Mesenchymal stem cell (in vitro differentiated cells and primary cell): ENCODE results near the gene POLN.

ENCODE experiments used
- DNase-seq: peaks from one replicate; pipeline ENCODE4 v3.0.0-alpha.2; 2013
- H2AFZ ChIP-seq: one replicate; pipeline ENCODE4 v1.6.1; 2013; ENCODE audit warnings: low read depth, mild to moderate bottlenecking, control low read depth, inconsistent platforms, low read length, moderate library complexity
- H2AK5ac ChIP-seq: 2 replicates; pipeline ENCODE4 v1.6.1; 2013; ENCODE audit warnings: low read length, moderate library complexity, mild to moderate bottlenecking, inconsistent platforms; ENCODE audit not compliant: severe bottlenecking
- H2BK120ac ChIP-seq: one replicate; pipeline ENCODE4 v1.6.1; 2013; ENCODE audit warnings: low read depth, mild to moderate bottlenecking, inconsistent platforms, low read length, moderate library complexity
- H2BK12ac ChIP-seq, 2 experiments: one replicate each; pipeline ENCODE4 v1.6.1; 2013; ENCODE audit warnings: inconsistent platforms in 2 of 2, low read length in 2 of 2, mild to moderate bottlenecking in 2 of 2, moderate library complexity in 2 of 2, control low read depth in 1 of 2
- H2BK15ac ChIP-seq: one replicate; pipeline ENCODE4 v1.6.1; 2013; ENCODE audit warnings: mild to moderate bottlenecking, low read depth, inconsistent platforms; ENCODE audit not compliant: poor library complexity, severe bottlenecking
- H2BK5ac ChIP-seq: 2 replicates; pipeline ENCODE4 v1.6.1; 2013; ENCODE audit warnings: low read depth, mild to moderate bottlenecking, low read length, control low read depth, inconsistent platforms; ENCODE audit not compliant: poor library complexity, severe bottlenecking
- H3K14ac ChIP-seq, 2 experiments: one replicate each; pipeline ENCODE4 v1.6.1; 2013; ENCODE audit warnings: inconsistent platforms in 2 of 2, low read length in 2 of 2, control low read depth in 1 of 2, mild to moderate bottlenecking in 1 of 2, moderate library complexity in 1 of 2
- H3K18ac ChIP-seq, 2 experiments: one replicate each; pipeline ENCODE4 v1.6.1; 2013; ENCODE audit warnings: inconsistent platforms in 2 of 2, low read length in 2 of 2, control low read depth in 1 of 2, low read depth in 1 of 2, mild to moderate bottlenecking in 1 of 2
- H3K23ac ChIP-seq, 2 experiments: one replicate each; pipeline ENCODE4 v1.6.1; 2013; ENCODE audit warnings: inconsistent platforms in 2 of 2, low read length in 2 of 2, mild to moderate bottlenecking in 2 of 2, moderate library complexity in 2 of 2, control low read depth in 1 of 2
- H3K27ac ChIP-seq: 2 replicates; pipeline ENCODE4 v1.5.1; 2013; ENCODE audit warnings: mild to moderate bottlenecking, moderate library complexity, low read length, control low read depth, inconsistent platforms; ENCODE audit not compliant: poor library complexity, severe bottlenecking
- H3K27me3 ChIP-seq, 2 experiments: 2 replicates each; pipeline versions ENCODE4 v1.6.1 to v1.7.0; 2013; ENCODE audit warnings: low read length in 2 of 2, mild to moderate bottlenecking in 2 of 2, moderate library complexity in 2 of 2, control low read depth in 1 of 2, inconsistent platforms in 1 of 2; ENCODE audit not compliant: control insufficient read depth in 1 of 2, insufficient read depth in 1 of 2
- H3K36me3 ChIP-seq, 2 experiments: 2 replicates each; pipeline versions ENCODE4 v1.6.1 to v1.7.0; 2013; ENCODE audit warnings: low read length in 2 of 2, control low read depth in 1 of 2, inconsistent platforms in 1 of 2, low read depth in 1 of 2, mild to moderate bottlenecking in 1 of 2; ENCODE audit not compliant: insufficient read depth in 2 of 2, control insufficient read depth in 1 of 2
- H3K4ac ChIP-seq, 2 experiments: one replicate each; pipeline ENCODE4 v1.6.1; 2013; ENCODE audit warnings: inconsistent platforms in 2 of 2, low read length in 2 of 2, mild to moderate bottlenecking in 2 of 2, moderate library complexity in 2 of 2, control low read depth in 1 of 2, low read depth in 1 of 2
- H3K4me1 ChIP-seq: 2 replicates; pipeline ENCODE4 v1.6.1; 2013; ENCODE audit warnings: low read depth, low read length, control low read depth; ENCODE audit not compliant: control insufficient read depth, insufficient read depth
- H3K4me2 ChIP-seq: 2 replicates; pipeline ENCODE4 v1.6.1; 2013; ENCODE audit warnings: low read length, mild to moderate bottlenecking, inconsistent platforms; ENCODE audit not compliant: poor library complexity, severe bottlenecking
- H3K4me3 ChIP-seq, 2 experiments: 2 replicates each; pipeline versions ENCODE4 v1.5.1 to v1.7.0; 2013; ENCODE audit warnings: low read length in 2 of 2, mild to moderate bottlenecking in 2 of 2, control low read depth in 1 of 2, low read depth in 1 of 2; ENCODE audit not compliant: insufficient read depth in 1 of 2
- H3K79me1 ChIP-seq: replicated peaks from 2 replicates; pipeline ENCODE4 v1.6.1; 2013; ENCODE audit warnings: mild to moderate bottlenecking, control low read depth, low read length, inconsistent platforms; ENCODE audit not compliant: poor library complexity, severe bottlenecking
- H3K9ac ChIP-seq: 2 replicates; pipeline ENCODE4 v1.7.0; 2013; ENCODE audit warnings: mild to moderate bottlenecking, low read length, moderate library complexity
- H3K9me3 ChIP-seq: 2 replicates; pipeline ENCODE4 v1.7.0; 2013; ENCODE audit warnings: mild to moderate bottlenecking, low read length; ENCODE audit not compliant: control insufficient read depth
- H4K8ac ChIP-seq: one replicate; pipeline ENCODE4 v1.6.1; 2013; ENCODE audit warnings: inconsistent platforms, mild to moderate bottlenecking, low read length, moderate library complexity
- H4K91ac ChIP-seq: one replicate; pipeline ENCODE4 v1.6.1; 2013; ENCODE audit warnings: mild to moderate bottlenecking, low read length, inconsistent platforms
- WGBS: methylation state at CpG from one replicate; pipeline ENCODE4 v1.1.7; 2013; ENCODE audit warnings: mixed read lengths; 5-methylcytosine and 5-hydroxymethylcytosine counted together

POLN gene

GRCh38 chr4:2063557-2064275, 178.2 kb downstream of the POLN start:
- H4K91ac ChIP-seq, result no peak overlapping the region
- H3K9ac ChIP-seq, result no peak overlapping the region
- no peak overlapping the region for H2AFZ ChIP-seq
- H3K4ac ChIP-seq, result no peak overlapping the region
- H3K4me3 ChIP-seq, result no peak overlapping the region
- H3K27ac ChIP-seq, result no peak overlapping the region
- H3K23ac ChIP-seq, result no peak overlapping the region
- no peak for DNase-seq
- H4K8ac ChIP-seq, result no peak overlapping the region
- H3K4me1 ChIP-seq, result peaks cover 20% of the 10 kb centered on the region
- H3K14ac ChIP-seq, result no peak overlapping the region
- no peak overlapping the region for H2BK12ac ChIP-seq
- H3K27me3 ChIP-seq, result peaks cover 17 to 56% of the 10 kb centered on the region in 2 experiments
- 94% methylated on average over 53 of the region's 53 CpGs for WGBS
- no peak overlapping the region for H2BK15ac ChIP-seq
- no peak overlapping the region for H3K4me2 ChIP-seq
- no peak overlapping the region for H2AK5ac ChIP-seq
- no peaks in the 10 kb centered on the region for H3K36me3 ChIP-seq
- H3K79me1 ChIP-seq, result no peaks in the 10 kb centered on the region
- H2BK5ac ChIP-seq, result no peak overlapping the region
- no peaks in the 10 kb centered on the region for H3K9me3 ChIP-seq
- H2BK120ac ChIP-seq, result no peak overlapping the region
- H3K18ac ChIP-seq, result no peak overlapping the region

DNA sequence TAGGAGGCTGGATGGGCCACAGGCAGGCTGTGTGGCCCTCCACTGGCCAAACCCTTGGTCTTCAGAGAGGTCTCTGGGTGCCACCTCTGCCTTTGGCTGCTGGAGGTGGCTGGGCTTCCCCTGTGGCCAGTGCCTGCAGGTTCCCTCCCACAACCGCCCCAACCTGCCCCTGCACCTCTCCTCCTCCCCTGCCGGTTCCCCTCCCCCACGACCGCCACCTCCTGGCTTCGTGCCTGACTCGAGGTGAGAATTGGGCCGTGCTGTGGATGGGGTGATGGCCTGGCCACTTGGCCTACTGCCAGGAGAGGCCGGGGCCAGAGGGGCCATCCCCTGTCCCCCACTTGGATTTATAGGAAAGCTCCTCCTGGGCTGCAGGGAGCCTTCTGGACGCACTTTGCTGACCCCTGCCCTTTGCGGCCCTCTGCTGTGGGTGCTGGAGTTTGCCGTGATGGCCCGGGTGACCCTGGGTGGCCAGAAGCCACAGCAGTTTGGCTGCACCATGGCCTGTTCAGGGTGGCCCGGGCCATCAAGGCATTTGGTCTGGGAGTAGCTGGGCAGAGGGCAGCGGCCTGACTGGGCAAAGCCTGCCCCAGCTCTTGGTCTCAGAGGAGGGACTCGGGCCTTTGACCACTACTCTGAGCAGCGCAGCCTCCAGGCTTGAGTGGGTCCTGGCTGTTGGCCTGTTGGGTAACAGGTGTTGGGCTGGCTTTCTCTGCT, 179.0 kb downstream of the POLN start:
- Histone ChIP-seq H3K4me2 (no peak overlapping the region), H3K27me3 (peaks cover 22 to 53% of the 10 kb centered on the region in 2 experiments), H3K18ac (no peak overlapping the region), H3K14ac (no peak overlapping the region), H4K91ac (no peak overlapping the region), H3K4ac (no peak overlapping the region), H3K4me3 (no peak overlapping the region), H2AK5ac (no peak overlapping the region), H3K36me3 (peaks cover 0 to 2% of the 10 kb centered on the region in 2 experiments), H2BK120ac (no peak overlapping the region), H2BK12ac (no peak overlapping the region), H3K23ac (no peak overlapping the region), H2BK5ac (no peak overlapping the region), H2AFZ (no peak overlapping the region), H3K9me3 (no peaks in the 10 kb centered on the region), H4K8ac (no peak overlapping the region), H3K27ac (no peak overlapping the region), H3K9ac (no peak overlapping the region), H3K79me1 (no peaks in the 10 kb centered on the region), H3K4me1 (peaks cover 27% of the 10 kb centered on the region), H2BK15ac (no peak overlapping the region)
- no peak for DNase-seq
- 81% methylated on average over 16 of the region's 16 CpGs for WGBS

DNA sequence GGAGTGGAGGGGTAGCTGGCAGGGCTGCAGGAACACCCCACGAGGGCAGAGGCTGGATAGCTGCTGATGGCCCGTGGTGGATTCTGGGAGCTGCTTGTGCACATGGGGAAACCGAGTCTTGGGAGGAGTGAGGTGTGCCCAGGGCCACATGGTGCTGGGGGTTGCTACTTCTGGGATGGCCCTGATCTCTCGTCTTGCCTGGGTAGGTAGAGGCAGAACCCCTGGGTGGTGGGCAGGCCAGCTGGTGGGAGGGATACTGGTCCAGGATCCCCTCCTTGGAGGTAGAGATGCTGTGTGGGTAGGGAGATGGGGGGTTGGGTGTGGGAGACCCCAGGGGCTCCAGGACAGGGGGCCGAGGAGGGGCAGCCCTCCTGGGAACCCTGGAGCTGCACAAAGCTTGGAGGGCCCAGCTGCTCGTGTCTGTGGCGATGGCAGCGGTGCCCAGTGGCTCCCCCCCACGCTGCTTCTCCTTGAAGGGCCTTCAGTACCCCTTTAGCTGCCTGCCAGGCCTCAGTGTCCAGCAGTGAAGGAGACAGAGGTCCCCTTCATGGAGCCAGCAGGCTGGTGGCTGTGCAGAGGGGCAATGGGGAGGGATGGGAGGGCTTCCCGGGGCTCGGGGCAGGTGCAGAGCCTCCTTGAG, 179.6 kb downstream of the POLN start:
- Histone ChIP-seq H3K23ac (no peak overlapping the region), H2BK5ac (no peak overlapping the region), H2BK120ac (no peak overlapping the region), H4K8ac (no peak overlapping the region), H3K4ac (no peak overlapping the region), H3K79me1 (no peaks in the 10 kb centered on the region), H2BK12ac (no peak overlapping the region), H3K36me3 (peaks cover 0 to 2% of the 10 kb centered on the region in 2 experiments), H3K9ac (no peak overlapping the region), H4K91ac (no peak overlapping the region), H3K4me1 (peaks cover 27% of the 10 kb centered on the region), H3K4me3 (no peak overlapping the region), H2AK5ac (no peak overlapping the region), H3K4me2 (no peak overlapping the region), H3K18ac (no peak overlapping the region), H3K27ac (no peak overlapping the region), H3K14ac (no peak overlapping the region), H2AFZ (no peak overlapping the region), H3K9me3 (no peaks in the 10 kb centered on the region), H3K27me3 (peaks cover 29 to 52% of the 10 kb centered on the region in 2 experiments), H2BK15ac (no peak overlapping the region)
- 89% methylated on average over 10 of the region's 11 CpGs for WGBS
- no peak for DNase-seq
